NB4 (cell line): ENCODE results near the gene ETAA1.
A peak's percentile ranks its signal among the peaks of the same experiment; 100 is the strongest.

ENCODE experiments used
- DNase-seq: peaks from one replicate; pipeline ENCODE4 v3.0.0; 2010; ENCODE audit warnings: low read depth
- H3K4me3 ChIP-seq: one replicate; pipeline ENCODE4 v1.5.1; 2011; ENCODE audit warnings: mild to moderate bottlenecking, low read depth, low read length, moderate library complexity
- MAX ChIP-seq: IDR thresholded peaks from 2 replicates; pipeline ENCODE4 v1.6.1; 2011; ENCODE audit warnings: low read depth, low read length
- MYC ChIP-seq: IDR thresholded peaks from 2 replicates; pipeline ENCODE4 v1.6.1; 2011; ENCODE audit warnings: low read depth, low read length
- POLR2A ChIP-seq: IDR thresholded peaks from 2 replicates; pipeline ENCODE4 v1.6.1; 2011; ENCODE audit warnings: mild to moderate bottlenecking; ENCODE audit not compliant: insufficient read length; ENCODE audit errors: extremely low read depth
- TF ChIP-seq, protein P1 (sequence below): IDR thresholded peaks from one replicate; pipeline ENCODE4 v1.5.1; 2012; ENCODE audit warnings: low read depth, low read length

The ETAA1 gene

DNA sequence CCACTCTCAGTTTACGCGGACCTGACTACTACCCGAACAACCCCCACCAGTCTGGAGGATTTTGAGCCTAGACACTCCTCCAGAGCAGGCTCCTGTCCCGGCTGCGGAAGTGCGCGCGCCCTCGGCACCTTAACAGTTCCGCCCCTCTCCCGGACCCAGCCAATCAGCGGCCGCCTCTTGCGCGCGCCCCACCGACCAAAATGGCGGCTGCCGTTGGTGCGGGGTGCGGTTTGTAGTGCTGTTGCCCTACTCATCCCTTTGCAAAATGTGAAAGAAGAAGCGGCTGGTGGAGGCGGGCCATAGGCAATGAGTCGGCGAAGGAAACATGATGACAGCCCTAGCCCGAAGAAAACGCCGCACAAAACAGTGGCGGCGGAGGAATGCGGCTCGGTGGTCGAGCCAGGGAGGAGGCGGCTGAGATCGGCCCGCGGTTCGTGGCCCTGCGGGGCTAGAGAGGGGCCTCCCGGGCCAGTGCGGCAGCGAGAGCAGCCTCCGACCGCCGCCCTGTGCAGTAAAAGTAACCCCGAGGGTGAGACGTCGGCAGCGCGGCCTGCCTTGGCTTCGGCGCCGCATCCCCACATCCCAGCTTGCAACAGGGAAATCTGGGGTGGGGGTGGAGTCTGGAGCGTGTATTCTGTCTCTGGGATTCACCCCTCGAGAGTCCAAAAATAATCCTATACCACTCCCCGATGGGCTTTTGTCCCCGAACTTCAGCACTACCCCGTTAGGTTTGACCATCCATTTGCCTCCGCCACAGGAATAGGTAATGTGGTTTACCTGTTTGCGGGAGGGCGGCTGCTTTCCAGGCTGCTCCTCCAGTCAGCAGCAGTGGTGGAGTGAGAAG, at the start of gene ETAA1:
Gene ETAA1 (plus strand): TSS at position 191 of the 844 bp plus-strand sequence. CDS start 116 bp downstream, at position 307.
- peak; percentile 96 for DNase-seq
- peak within 1 kb of the TSS; percentile 97 for H3K4me3 ChIP-seq
- TF ChIP-seq, protein P1, sequence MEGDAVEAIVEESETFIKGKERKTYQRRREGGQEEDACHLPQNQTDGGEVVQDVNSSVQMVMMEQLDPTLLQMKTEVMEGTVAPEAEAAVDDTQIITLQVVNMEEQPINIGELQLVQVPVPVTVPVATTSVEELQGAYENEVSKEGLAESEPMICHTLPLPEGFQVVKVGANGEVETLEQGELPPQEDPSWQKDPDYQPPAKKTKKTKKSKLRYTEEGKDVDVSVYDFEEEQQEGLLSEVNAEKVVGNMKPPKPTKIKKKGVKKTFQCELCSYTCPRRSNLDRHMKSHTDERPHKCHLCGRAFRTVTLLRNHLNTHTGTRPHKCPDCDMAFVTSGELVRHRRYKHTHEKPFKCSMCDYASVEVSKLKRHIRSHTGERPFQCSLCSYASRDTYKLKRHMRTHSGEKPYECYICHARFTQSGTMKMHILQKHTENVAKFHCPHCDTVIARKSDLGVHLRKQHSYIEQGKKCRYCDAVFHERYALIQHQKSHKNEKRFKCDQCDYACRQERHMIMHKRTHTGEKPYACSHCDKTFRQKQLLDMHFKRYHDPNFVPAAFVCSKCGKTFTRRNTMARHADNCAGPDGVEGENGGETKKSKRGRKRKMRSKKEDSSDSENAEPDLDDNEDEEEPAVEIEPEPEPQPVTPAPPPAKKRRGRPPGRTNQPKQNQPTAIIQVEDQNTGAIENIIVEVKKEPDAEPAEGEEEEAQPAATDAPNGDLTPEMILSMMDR, result no peak
- TF ChIP-seq POLR2A, result peak; percentile 78

- TF ChIP-seq POLR2A, result no peak
- TF ChIP-seq, protein P1, result no peak
- TF ChIP-seq MAX, result no peak
- no peak for TF ChIP-seq MYC
- no peak for DNase-seq
- H3K4me3 ChIP-seq, result no peak overlapping the region
Observed at GRCh38 chr2:67366832-67367412, 30.2 kb upstream of the ETAA1 start.

DNA sequence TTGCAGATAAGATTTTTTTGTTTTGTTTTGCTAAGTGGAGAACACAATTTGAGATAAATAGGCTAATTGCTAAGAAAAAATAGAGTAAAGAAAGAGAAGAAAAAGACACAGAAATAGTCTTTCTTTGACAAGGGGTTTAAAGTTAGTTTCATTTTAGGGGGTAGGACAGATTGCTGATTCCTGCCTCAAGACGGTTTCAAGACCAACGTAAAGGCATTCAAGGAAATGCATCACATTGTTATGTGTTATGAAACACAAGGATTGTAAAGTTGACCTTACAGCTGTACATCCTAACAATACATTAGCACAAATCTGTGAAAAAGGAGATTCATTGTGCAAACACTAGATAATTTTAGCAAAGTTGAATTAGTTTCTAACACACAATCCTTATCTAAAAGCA, 22.7 kb upstream of the ETAA1 start:
- TF ChIP-seq, protein P1, result no peak
- TF ChIP-seq MAX (no peak), MYC (no peak), POLR2A (no peak)
- H3K4me3 ChIP-seq, result no peak overlapping the region
- DNase-seq, result no peak

GRCh38 chr2:67374949-67375348, 22.2 kb upstream of the ETAA1 start:
- no peak for TF ChIP-seq MYC
- no peak for TF ChIP-seq MAX
- TF ChIP-seq, protein P1, result no peak
- TF ChIP-seq POLR2A, result no peak
- DNase-seq, result no peak

DNA sequence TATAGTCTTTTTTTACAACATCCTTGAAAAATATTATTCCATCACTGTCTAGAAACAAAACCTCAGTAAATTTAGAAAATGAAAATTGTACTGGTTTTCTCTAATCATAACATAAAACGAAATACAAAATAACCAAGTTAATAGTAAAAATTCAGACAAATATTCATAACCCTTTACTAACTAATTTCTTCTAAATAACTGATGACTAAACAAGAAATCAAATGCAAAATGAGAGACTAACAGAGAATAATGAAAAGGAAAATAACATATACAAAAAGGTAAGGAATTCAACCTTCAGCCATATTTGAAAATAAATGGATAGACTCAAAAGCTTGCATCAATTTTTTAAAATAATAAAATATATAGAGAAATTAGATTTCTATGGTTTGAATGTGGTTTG, 18.6 kb upstream of the ETAA1 start:
- no peak for TF ChIP-seq POLR2A
- TF ChIP-seq, protein P1, result no peak
- no peak for TF ChIP-seq MAX
- TF ChIP-seq MYC, result no peak
- H3K4me3 ChIP-seq, result no peak overlapping the region
- DNase-seq, result no peak

More at GRCh38 chr2:67374949-67375348, 22.2 kb upstream of the ETAA1 start:
- no peak overlapping the region for H3K4me3 ChIP-seq
